RWPE2 (cell line): ENCODE data around the gene DENND2A.

Experiments used
- ATAC-seq: fragments of 200-7000 bp; cut with Tn5 transposase; 3 replicates; pipeline ENCODE4 v1.9.1; 2021; ENCODE audit warnings: low read depth
- DNase-seq: peaks from one replicate; pipeline ENCODE4 v3.0.0-alpha.2; 2020; ENCODE audit warnings: low spot score
- H3K27ac ChIP-seq: fragments of 450-650 bp; 2 replicates; pipeline ENCODE4 v1.5.1; 2017; ENCODE audit warnings: mild to moderate bottlenecking; ENCODE audit not compliant: poor library complexity, severe bottlenecking
- H3K27me3 ChIP-seq: fragments of 250-450 bp; sonication (Bioruptor Pico); 2 replicates; pipeline ENCODE4 v1.5.1; 2021; ENCODE audit warnings: mild to moderate bottlenecking, moderate library complexity; ENCODE audit not compliant: insufficient read depth, poor library complexity, severe bottlenecking
- H3K36me3 ChIP-seq: fragments of 250-450 bp; sonication (Bioruptor Pico); 2 replicates; pipeline ENCODE4 v1.5.1; 2020; ENCODE audit warnings: low read depth, mild to moderate bottlenecking, moderate library complexity
- H3K4me1 ChIP-seq: fragments of 250-450 bp; sonication (Bioruptor Pico); 2 replicates; pipeline ENCODE4 v1.5.1; 2021; ENCODE audit warnings: mild to moderate bottlenecking, moderate library complexity; ENCODE audit not compliant: insufficient read depth, poor library complexity, severe bottlenecking
- H3K4me3 ChIP-seq: fragments of 250-450 bp; sonication (Bioruptor Pico); 2 replicates; pipeline ENCODE4 v1.5.1; 2021; ENCODE audit warnings: mild to moderate bottlenecking, moderate library complexity; ENCODE audit not compliant: severe bottlenecking
- H3K9me3 ChIP-seq: fragments of 250-450 bp; sonication (Bioruptor Pico); 2 replicates; pipeline ENCODE4 v1.5.1; 2021; ENCODE audit warnings: mild to moderate bottlenecking, moderate library complexity; ENCODE audit not compliant: severe bottlenecking
- TF ChIP-seq, protein P1 (sequence below): fragments of 450-650 bp; IDR thresholded peaks from one replicate; pipeline ENCODE4 v1.5.1; 2017; ENCODE audit warnings: mild to moderate bottlenecking, moderate library complexity; ENCODE audit not compliant: poor library complexity, severe bottlenecking

DENND2A gene

DNA sequence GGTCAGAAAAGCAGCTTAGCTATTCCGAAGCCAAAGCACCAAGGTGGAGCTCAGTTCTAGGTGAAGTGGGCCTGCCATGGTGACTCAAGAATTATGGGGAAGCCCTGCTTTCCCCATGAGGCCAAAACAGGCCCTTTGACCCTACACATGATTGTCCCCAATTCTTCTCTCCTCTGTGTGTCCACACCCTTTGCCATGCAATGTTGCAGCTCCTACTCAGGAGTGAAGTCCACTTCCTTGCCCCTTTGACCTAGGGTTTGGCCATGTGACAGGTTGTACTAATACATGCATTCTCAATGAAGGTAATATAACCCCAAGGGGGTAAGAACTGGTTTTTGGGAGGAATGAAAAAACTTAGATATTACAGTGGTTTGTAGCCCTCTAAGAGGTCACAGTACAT, 93.7 kb downstream of the DENND2A start:
- Histone ChIP-seq H3K4me3 (no peak overlapping the region), H3K27me3 (no peaks in the 10 kb centered on the region), H3K4me1 (peaks cover 3% of the 10 kb centered on the region), H3K36me3 (no peaks in the 10 kb centered on the region), H3K9me3 (no peaks in the 10 kb centered on the region), H3K27ac (no peak overlapping the region)
- ATAC-seq (no peak), DNase-seq (no peak)
- TF ChIP-seq, protein P1, sequence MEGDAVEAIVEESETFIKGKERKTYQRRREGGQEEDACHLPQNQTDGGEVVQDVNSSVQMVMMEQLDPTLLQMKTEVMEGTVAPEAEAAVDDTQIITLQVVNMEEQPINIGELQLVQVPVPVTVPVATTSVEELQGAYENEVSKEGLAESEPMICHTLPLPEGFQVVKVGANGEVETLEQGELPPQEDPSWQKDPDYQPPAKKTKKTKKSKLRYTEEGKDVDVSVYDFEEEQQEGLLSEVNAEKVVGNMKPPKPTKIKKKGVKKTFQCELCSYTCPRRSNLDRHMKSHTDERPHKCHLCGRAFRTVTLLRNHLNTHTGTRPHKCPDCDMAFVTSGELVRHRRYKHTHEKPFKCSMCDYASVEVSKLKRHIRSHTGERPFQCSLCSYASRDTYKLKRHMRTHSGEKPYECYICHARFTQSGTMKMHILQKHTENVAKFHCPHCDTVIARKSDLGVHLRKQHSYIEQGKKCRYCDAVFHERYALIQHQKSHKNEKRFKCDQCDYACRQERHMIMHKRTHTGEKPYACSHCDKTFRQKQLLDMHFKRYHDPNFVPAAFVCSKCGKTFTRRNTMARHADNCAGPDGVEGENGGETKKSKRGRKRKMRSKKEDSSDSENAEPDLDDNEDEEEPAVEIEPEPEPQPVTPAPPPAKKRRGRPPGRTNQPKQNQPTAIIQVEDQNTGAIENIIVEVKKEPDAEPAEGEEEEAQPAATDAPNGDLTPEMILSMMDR: no peak

DNA sequence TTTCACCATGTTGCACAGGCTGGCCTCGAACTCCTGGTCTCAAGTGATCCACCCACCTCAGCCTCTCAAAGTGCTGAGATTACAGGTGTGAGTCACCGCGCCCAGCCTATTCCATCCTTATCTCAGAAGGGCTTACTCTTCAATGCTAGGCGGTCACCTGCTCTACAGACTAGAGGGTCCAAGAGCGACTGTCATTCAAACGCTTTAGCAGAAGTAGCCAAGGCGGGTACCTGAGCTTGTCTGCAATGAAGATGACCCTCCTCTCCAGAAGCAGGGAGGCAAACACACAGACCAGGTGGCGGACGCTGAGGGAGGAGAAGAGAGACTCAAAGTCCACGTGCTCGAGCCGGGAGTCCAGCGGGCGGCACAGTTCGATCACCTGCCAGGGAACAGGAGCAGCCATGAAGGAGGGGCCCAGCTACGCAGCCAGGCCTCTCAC, 96.2 kb downstream of the DENND2A start:
- no peaks in the 10 kb centered on the region for H3K27me3 ChIP-seq
- no peak for ATAC-seq
- no peak overlapping the region for H3K27ac ChIP-seq
- TF ChIP-seq, protein P1: no peak
- DNase-seq: no peak
- no peaks in the 10 kb centered on the region for H3K36me3 ChIP-seq
- peaks cover 11% of the 10 kb centered on the region for H3K4me1 ChIP-seq
- H3K9me3 ChIP-seq: no peaks in the 10 kb centered on the region
- H3K4me3 ChIP-seq: no peak overlapping the region

GRCh38 chr7:140542228-140542603, 98.4 kb downstream of the DENND2A start:
- Histone ChIP-seq H3K36me3 (no peaks in the 10 kb centered on the region), H3K9me3 (no peaks in the 10 kb centered on the region), H3K27me3 (no peaks in the 10 kb centered on the region), H3K4me3 (no peak overlapping the region), H3K27ac (peak overlapping the region; percentile 93), H3K4me1 (peaks cover 11% of the 10 kb centered on the region)
- DNase-seq (no peak), ATAC-seq (no peak)
- TF ChIP-seq, protein P1: no peak

DNA sequence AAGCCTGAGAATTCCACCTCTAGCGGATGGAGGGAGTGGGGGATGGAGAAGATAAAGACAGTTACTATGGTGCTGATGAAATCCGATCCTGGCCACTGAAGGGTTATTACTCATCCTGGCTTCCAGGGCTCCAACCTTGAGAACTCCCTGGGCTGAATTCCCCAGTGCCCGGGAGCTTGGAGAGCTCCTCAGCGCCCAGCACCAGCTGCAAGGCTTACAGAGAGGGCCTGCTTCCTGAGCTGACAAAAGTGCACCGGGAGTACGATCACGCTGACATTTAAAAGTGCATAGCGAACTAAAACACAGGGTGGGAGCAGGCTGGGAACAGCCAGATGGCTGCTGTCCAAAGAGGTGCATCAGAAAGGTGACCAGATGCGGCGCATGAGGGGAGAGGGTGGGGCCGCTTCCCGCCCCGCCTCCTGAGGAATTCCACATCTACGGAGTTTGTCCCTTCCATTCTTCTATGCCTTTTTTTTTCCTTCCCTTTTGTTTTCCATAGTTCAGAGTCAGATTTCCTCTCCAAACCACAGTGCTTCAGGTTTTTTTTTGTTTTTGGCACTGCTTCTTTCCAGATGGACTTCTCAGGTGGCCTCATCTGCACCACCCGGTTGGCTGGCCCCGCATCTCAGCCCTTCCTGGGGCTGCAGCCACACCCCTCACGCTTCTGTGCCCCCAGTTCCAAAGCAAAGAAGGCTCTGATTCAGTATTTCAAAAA, 98.9 kb downstream of the DENND2A start:
- Histone ChIP-seq H3K36me3 (no peaks in the 10 kb centered on the region), H3K27ac (peak overlapping the region; percentile 93), H3K4me3 (no peak overlapping the region), H3K4me1 (peaks cover 11% of the 10 kb centered on the region), H3K9me3 (no peaks in the 10 kb centered on the region), H3K27me3 (no peaks in the 10 kb centered on the region)
- DNase-seq (peak; percentile 86), ATAC-seq (peak; percentile 98)
- TF ChIP-seq, protein P1: no peak

- H3K4me1 ChIP-seq: peaks cover 11% of the 10 kb centered on the region
- DNase-seq (no peak), ATAC-seq (no peak; the same call in 2 of the 3 replicates)
- H3K27me3 ChIP-seq: no peaks in the 10 kb centered on the region
- TF ChIP-seq, protein P1: no peak
- H3K4me3 ChIP-seq: no peak overlapping the region
- peak overlapping the region; percentile 93 for H3K27ac ChIP-seq
- no peaks in the 10 kb centered on the region for H3K36me3 ChIP-seq
- no peaks in the 10 kb centered on the region for H3K9me3 ChIP-seq
Measured at GRCh38 chr7:140541176-140541512, 99.5 kb downstream of the DENND2A start.
